Nephron progenitor cell (in vitro differentiated cells): ENCODE results near the gene CXCL10.
"Not testable (repeated sequence)": the region's sequence is repeated elsewhere in the genome, so short reads cannot be mapped to it uniquely, and the experiment has no call there.

ENCODE experiments used
- DNase-seq: peaks from one replicate; pipeline ENCODE4 v3.0.0; 2021
- H3K27ac Mint-ChIP-seq: 2 replicates; pipeline ENCODE4 v1.8.0; 2021; ENCODE audit warnings: mild to moderate bottlenecking, moderate library complexity, mixed read lengths
- H3K27me3 Mint-ChIP-seq: 2 replicates; pipeline ENCODE4 v1.8.0; 2021; ENCODE audit warnings: mild to moderate bottlenecking, low read depth, mixed read lengths; ENCODE audit not compliant: poor library complexity
- H3K36me3 Mint-ChIP-seq: 2 replicates; pipeline ENCODE4 v1.8.0; 2021; ENCODE audit warnings: low read depth, mixed read lengths
- H3K4me1 Mint-ChIP-seq: 2 replicates; pipeline ENCODE4 v1.8.0; 2021; ENCODE audit warnings: mixed read lengths
- H3K4me3 Mint-ChIP-seq: 2 replicates; pipeline ENCODE4 v1.8.0; 2021; ENCODE audit warnings: mild to moderate bottlenecking, moderate library complexity, mixed read lengths
- H3K9me3 Mint-ChIP-seq: 2 replicates; pipeline ENCODE4 v1.8.0; 2021; ENCODE audit warnings: mild to moderate bottlenecking, moderate library complexity, mixed read lengths
- CTCF ChIP-seq: fragments of 200-600 bp; sonication (generic); IDR thresholded peaks from 2 replicates; pipeline ENCODE4 v1.5.0; 2021; ENCODE audit warnings: antibody characterized with exemption

Gene CXCL10

DNA sequence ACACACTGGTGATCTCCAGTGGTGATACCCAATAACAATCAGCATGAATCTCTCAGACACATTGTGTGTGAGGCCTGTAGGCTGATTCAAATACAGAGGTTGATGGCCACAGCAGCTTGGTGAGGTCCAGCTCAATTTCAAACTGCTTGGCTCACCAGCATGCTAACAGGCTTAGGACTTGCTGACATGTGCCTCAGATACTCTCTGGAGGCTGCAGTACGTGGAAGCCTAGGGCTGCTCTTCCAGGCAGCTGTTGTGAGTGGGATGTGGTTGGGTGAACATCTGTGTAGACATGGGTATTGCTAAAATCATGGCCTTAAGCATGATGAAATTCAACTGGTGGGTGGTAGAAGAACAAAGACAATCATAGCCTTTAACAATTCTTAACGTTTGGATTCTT is 20.3 kb downstream of the CXCL10 start:
- DNase-seq, result no peak
- no peak overlapping the region for H3K4me3 Mint-ChIP-seq
- H3K36me3 Mint-ChIP-seq, result no peaks in the 10 kb centered on the region
- peaks cover 16% of the 10 kb centered on the region for H3K27me3 Mint-ChIP-seq
- H3K4me1 Mint-ChIP-seq, result no peaks in the 10 kb centered on the region
- H3K9me3 Mint-ChIP-seq, result no peaks in the 10 kb centered on the region
- no peak overlapping the region for H3K27ac Mint-ChIP-seq
- TF ChIP-seq CTCF, result no peak

DNA sequence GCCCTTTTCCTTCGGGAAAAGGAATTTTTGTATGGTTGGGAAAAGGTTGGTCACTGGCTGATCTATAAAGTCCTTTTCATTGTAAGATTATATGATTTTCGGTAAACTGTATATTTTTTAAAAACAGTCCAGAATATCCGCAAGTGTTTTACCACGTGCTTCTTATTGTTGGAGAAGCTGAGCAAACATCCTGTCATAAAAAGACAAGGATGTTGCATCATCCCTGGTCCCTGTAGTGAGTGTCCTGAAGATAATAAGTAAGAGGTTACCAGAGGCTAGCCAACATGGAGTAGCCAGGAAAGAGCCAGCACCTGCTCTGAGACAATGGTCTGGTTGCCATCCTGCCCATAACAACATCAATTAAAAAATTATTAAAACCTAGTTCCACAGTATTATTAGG is 21.1 kb downstream of the CXCL10 start:
- H3K27me3 Mint-ChIP-seq, result peaks cover 9% of the 10 kb centered on the region
- TF ChIP-seq CTCF, result no peak

DNA sequence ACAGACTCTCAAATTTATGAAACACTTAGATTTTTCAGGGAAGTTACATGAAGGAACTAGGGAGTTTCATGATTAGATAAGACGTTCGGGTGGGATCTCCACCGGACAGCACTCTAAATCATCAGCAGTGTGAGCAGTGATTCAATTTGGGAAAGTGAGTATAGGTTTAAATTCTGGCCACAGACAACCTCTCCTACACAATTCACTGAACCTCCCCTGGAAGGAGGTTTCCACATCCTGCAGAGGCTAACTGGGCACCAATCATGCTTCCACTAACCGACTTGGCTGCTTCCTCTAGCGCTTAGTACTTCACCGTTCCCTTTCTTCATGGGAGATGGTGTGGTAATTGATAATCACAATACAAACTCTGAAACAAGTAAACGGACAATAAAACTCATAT is 21.6 kb downstream of the CXCL10 start:
- no peak overlapping the region for H3K4me3 Mint-ChIP-seq
- no peaks in the 10 kb centered on the region for H3K4me1 Mint-ChIP-seq
- DNase-seq, result no peak
- peaks cover 9% of the 10 kb centered on the region for H3K27me3 Mint-ChIP-seq
- no peak overlapping the region for H3K27ac Mint-ChIP-seq
- no peaks in the 10 kb centered on the region for H3K9me3 Mint-ChIP-seq
- TF ChIP-seq CTCF, result no peak
- H3K36me3 Mint-ChIP-seq, result no peaks in the 10 kb centered on the region

More for the DNA sequence above, 21.1 kb downstream of the CXCL10 start:
- Mint-ChIP-seq H3K4me1 (no peaks in the 10 kb centered on the region), H3K27ac (no peak overlapping the region), H3K4me3 (no peak overlapping the region), H3K36me3 (no peaks in the 10 kb centered on the region), H3K9me3 (no peaks in the 10 kb centered on the region)
- no peak for DNase-seq

DNA sequence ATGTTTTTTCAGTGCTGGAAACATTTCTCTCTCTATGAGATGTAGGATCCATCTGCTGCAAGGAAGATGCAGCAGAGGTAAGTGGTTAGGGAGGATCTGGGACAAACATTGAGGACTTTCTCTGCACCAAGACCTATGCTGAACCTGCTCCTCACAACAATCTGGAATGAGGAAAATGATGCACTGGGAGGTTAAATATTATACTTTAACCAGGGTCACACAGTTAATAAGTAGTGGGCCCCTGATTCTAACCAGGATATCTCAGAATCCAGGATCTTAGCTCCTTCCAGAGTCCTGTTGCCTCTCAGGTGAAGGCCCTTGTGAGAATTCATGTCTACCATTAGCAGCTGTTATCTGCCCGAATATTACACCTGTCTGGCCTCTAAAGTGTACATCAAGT is 23.0 kb downstream of the CXCL10 start:
- no peaks in the 10 kb centered on the region for H3K9me3 Mint-ChIP-seq
- H3K27me3 Mint-ChIP-seq, result peaks cover 6% of the 10 kb centered on the region
- no peaks in the 10 kb centered on the region for H3K4me1 Mint-ChIP-seq
- no peak overlapping the region for H3K27ac Mint-ChIP-seq
- DNase-seq, result no peak
- H3K36me3 Mint-ChIP-seq, result no peaks in the 10 kb centered on the region
- H3K4me3 Mint-ChIP-seq, result no peak overlapping the region
- TF ChIP-seq CTCF, result no peak

DNA sequence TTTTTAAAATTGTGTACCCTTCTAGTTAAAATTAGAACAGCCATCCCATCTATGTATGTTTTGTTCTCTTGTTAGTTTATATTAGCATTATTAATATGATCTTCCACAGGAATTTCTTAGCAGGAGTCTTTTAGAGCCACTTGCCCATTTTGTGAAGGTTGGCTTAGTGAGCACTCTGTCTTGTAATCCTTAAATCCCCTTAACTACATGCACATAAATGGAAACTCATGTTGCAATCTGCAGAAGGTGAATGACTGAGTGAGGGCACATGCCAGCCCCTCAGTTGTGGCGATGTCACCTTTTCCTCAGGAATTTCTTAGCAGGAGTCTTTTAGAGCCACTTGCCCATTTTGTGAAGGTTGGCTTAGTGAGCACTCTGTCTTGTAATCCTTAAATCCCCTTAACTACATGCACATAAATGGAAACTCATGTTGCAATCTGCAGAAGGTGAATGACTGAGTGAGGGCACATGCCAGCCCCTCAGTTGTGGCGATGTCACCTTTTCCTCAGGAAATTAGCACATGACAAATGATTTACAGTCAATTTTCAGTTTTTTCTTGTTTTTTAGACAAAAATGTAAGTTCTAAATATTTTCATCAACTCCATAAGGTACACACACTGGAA is 24.7 kb downstream of the CXCL10 start:
- DNase-seq, H3K4me1 Mint-ChIP-seq, H3K9me3 Mint-ChIP-seq, H3K36me3 Mint-ChIP-seq, H3K4me3 Mint-ChIP-seq, H3K27ac Mint-ChIP-seq: not testable (repeated sequence)
- H3K27me3 Mint-ChIP-seq, result peaks cover 14% of the 10 kb centered on the region

DNA sequence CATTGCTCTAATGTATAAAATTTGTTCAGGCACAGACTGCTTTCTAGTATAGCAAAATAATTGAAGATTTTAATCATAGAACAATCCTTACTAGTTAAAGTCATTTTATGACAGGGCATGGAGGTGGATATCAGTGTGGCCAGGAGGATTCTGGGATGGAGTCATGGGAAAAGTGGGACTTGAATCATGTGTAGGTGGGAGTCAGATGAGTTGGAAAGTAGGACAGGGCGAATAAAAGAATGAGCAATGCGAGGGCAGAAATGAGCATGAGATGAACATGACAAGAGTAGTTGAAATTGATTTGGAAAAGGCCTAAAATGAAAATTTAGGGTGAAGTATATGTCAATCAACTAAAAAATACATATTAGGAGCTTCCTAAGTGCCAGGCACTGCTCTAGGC is 25.4 kb downstream of the CXCL10 start:
- no peaks in the 10 kb centered on the region for H3K9me3 Mint-ChIP-seq
- TF ChIP-seq CTCF, result no peak
- no peak overlapping the region for H3K27ac Mint-ChIP-seq
- DNase-seq, result no peak
- H3K36me3 Mint-ChIP-seq, result no peaks in the 10 kb centered on the region
- H3K27me3 Mint-ChIP-seq, result peaks cover 18% of the 10 kb centered on the region
- H3K4me3 Mint-ChIP-seq, result no peak overlapping the region
- H3K4me1 Mint-ChIP-seq, result no peaks in the 10 kb centered on the region
